Hepatic stellate cell (primary cell): Measurements from ENCODE around the gene RNGTT.
"Not testable (repeated sequence)": the region's sequence is repeated elsewhere in the genome, so short reads cannot be mapped to it uniquely, and the experiment has no call there.

ENCODE experiments used
- DNase-seq: peaks from one replicate; pipeline ENCODE4 v3.0.0; 2011; ENCODE audit warnings: low spot score

RNGTT gene

GRCh38 chr6:88808381-88808780, 155.0 kb downstream of the RNGTT start:
- DNase-seq = no peak

DNA sequence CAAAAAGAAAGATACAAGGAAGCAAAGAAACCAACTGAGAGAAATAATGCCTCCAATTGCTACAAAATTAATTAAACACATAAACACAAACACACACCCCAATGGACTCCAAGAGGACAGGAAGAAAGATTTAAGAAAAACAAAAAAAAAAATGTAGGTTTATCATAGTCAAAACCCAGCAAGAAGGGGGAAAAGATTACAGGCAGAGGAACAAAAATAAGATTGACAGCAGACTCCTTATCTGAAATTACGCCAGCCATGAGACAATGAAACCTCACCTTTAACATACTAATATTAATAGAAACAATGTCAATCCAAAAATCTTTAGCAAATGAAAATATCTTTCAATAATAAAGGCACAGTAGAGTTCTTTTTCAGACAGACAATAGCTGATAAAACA, 155.8 kb downstream of the RNGTT start:
- DNase-seq = no peak

GRCh38 chr6:88806728-88807127, 156.7 kb downstream of the RNGTT start:
- no peak for DNase-seq

- no peak for DNase-seq
These were observed 158.7 kb downstream of the RNGTT start for GRCh38 chr6:88804701-88805100.

- no peak for DNase-seq
These were observed 177.9 kb downstream of the RNGTT start for GRCh38 chr6:88785478-88785877.

DNA sequence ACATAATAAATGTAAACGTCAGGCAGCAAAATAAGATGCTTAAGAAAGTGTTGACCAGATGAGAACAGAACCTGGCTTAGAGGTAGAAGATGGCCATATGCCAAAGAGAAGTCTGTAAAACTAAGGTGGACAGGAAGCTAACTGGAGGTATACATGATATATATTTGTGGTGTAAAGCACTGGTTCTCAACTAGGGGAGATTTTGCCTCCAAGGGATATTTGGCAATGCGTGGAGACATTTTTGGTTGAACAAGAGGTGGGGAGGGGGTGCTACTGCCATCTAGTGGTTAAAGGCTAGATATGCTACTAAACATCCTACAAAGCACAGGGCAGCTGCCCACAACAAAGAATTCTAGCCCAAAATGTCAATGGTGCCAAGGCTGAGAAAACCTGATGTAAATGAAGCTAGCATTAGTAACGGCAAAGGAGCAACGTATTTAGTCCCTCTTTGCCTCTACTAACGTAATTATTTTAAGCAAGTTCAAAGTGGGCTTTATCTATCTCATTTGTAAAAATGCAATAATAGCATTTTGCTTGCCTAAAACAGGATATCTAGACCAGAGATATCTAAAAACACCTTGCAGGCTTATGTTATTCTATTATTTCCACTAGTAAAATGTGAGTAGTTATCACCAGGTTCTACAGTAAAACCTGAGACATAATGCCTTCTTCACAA, 182.6 kb downstream of the RNGTT start:
- peak; percentile 5 for DNase-seq

- DNase-seq = no peak
These were observed 187.4 kb downstream of the RNGTT start for GRCh38 chr6:88775866-88776571.

- DNase-seq = not testable (repeated sequence)
These were observed 195.3 kb downstream of the RNGTT start for GRCh38 chr6:88768114-88768513.

- no peak for DNase-seq
These were observed 199.3 kb downstream of the RNGTT start for GRCh38 chr6:88764081-88764480.

- no peak for DNase-seq
These were observed 200.3 kb downstream of the RNGTT start for GRCh38 chr6:88763160-88763559.

DNA sequence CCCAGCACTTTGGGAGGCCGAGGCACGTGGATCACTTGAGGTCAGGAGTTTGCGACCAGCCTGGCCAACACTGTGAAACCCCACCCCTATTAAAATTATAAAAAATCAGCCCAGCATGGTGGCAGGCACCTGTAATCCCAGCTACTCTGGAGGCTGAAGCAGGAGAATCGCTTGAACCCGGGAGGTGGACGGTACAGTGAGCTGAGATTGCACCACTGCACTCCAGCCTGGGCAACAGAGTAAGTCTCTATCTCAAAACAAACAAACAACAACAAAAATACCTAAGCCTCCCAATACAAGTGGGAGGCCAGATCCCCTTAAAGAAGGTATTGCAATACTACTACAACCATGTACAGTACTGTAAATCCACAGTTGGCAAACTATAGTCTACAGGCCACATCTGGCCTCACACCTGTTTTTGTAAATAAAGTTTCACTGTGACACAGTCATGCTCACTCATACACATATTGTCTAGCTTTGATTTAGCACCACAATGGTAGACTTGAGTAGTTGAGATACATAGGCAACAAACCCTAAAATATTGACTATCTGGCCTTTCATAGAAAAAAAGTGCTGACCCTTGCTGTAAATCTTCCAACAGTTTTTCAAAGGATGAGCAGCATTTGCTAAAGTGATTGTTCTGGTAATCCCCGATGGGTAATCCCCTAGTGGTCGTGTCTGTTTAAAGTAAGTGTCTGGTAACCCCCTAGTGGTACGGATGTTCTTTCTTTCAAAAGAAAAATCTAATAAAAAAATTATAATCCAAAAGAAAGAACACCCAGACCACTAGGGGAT, 202.0 kb downstream of the RNGTT start:
- DNase-seq = no peak

GRCh38 chr6:88760091-88760490, 203.3 kb downstream of the RNGTT start:
- no peak for DNase-seq

DNA sequence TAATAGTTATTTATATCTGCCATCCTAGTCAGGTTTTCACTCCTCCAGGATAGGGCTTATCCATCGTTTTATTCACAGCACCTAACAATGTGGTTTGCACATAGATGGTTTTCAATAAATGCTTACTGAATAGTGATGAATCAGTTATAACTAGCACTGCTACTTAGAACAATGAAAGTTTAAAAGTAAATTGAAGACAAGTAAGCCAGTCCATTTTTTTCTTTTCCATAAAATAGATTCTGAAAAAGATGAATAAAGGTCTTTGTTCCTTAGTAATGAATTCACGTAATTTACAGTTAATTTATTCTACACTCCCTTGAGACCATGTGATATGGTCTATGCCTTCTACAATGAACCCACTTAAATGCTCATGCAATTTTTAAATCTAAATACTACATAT, 212.5 kb downstream of the RNGTT start:
- DNase-seq = no peak

- DNase-seq = no peak
These were observed 213.6 kb downstream of the RNGTT start for GRCh38 chr6:88749849-88750248.

- DNase-seq = no peak
These were observed 215.3 kb downstream of the RNGTT start for GRCh38 chr6:88748141-88748540.

DNA sequence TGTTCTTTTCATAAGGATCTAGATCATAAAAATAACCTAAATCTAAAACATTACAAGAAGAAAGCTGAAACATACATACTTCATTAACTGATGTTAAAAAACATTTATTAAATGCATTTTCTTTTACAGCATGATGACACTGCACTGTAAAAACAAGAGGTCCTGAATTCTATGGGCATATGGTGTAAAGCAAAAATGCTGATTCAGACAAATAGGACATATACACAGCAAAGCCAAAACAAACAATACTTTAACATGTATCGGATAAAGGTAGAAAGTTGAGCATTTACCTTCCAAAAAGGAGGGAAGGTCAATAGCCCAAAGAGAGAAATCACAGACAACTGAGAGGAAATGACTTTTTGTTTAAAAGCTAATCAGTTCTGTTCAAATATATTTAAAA, 221.5 kb downstream of the RNGTT start:
- no peak for DNase-seq

DNA sequence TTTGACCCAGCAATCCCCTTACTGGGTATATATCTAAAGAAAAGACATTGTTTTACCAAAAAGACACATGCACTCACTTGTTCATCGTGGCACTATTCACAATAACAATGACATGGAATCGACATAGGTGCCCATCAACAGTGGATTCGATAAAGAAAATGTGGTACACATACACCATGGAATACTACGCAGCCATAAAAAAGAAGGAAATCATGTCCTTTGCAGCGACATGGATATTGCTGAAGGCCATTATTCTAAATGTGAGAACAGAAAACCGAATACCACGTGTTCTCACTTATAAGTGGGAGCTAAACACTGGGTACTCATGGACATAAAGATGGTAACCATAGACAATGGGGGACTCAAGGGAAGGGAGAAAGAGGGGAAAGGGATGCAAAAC, 222.3 kb downstream of the RNGTT start:
- DNase-seq = no peak

GRCh38 chr6:88734544-88734943, 228.9 kb downstream of the RNGTT start:
- DNase-seq = no peak

DNA sequence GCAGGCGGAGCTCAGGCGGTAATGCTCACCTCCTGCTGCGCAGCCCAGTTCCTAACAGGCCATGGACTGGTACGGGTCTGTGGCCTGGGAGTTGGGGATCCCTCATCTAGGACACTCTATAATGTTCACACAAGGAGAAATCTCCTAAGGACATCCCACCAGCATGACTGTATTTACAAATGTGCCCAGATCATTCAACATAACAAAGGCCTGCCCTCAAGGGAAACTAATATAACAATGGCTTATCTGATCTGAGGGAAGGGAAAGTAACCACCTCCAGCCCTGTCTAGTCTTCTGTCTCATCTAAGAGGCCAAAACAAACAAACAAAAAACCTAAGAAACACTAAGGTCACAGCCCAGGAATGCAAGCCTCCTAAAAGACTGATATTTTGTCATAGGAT, 232.8 kb downstream of the RNGTT start:
- DNase-seq = peak; percentile 5

GRCh38 chr6:88728756-88729155, 234.7 kb downstream of the RNGTT start:
- DNase-seq = no peak

- not testable (repeated sequence) for DNase-seq
These were observed 237.0 kb downstream of the RNGTT start for GRCh38 chr6:88726409-88726808.

- DNase-seq = no peak
These were observed 238.1 kb downstream of the RNGTT start for GRCh38 chr6:88725111-88725975.
